Muscle of leg (tissue), 11 donors: ENCODE measurements around the gene PRR12. TPM values are rescaled to one million over a fixed set of nuclear protein-coding genes. Genes with fewer than 3 reads are reported as not detected.

Experiments used
- DNase-seq: peaks from one replicate; pipeline ENCODE4 v3.0.0; 2013
- H3K27ac ChIP-seq: one replicate; pipeline ENCODE4 v1.5.1; 2013; ENCODE audit warnings: mild to moderate bottlenecking, low read length, control low read depth
- H3K27me3 ChIP-seq: one replicate; pipeline ENCODE4 v1.6.1; 2013; ENCODE audit warnings: low read length; ENCODE audit not compliant: control insufficient read depth, insufficient read depth
- H3K36me3 ChIP-seq: one replicate; pipeline ENCODE4 v1.6.1; 2013; ENCODE audit warnings: low read length; ENCODE audit not compliant: control insufficient read depth, insufficient read depth
- H3K4me1 ChIP-seq: one replicate; pipeline ENCODE4 v1.6.1; 2013; ENCODE audit warnings: low read length; ENCODE audit not compliant: control insufficient read depth, insufficient read depth
- H3K4me3 ChIP-seq: one replicate; pipeline ENCODE4 v1.5.1; 2013; ENCODE audit warnings: low read length, control low read depth
- H3K9me3 ChIP-seq: replicated peaks from 2 replicates; pipeline ENCODE4 v1.6.1; 2013; ENCODE audit warnings: low read depth, low read length; ENCODE audit not compliant: control insufficient read depth
- WGBS: methylation state at CpG from one replicate; pipeline ENCODE4 v1.1.5; 2013; ENCODE audit warnings: missing lambda C conversion rate; ENCODE audit not compliant: insufficient coverage; 5-methylcytosine and 5-hydroxymethylcytosine counted together
- polyA plus RNA-seq, 8 donors: library from polyadenylated mRNA; unstranded; fragments of 120-200 nt; gene quantifications; one replicate each; pipeline versions ENCODE4 v1.2.1 to v1.2.3, GENCODE V29; 2013; ENCODE audit warnings: inconsistent platforms in 1 of 8, low replicate concordance in 1 of 8; ENCODE audit not compliant: insufficient read length in 8 of 8, insufficient read depth in 1 of 8
- total RNA-seq: library from RNA; stranded (reverse); fragments of 120-200 nt; gene quantifications from one replicate; pipeline ENCODE4 v1.2.4, GENCODE V29; 2013

PRR12 gene
- total and polyA plus RNA-seq, 9 donors: 3.5 to 22.7 (median 18.3) TPM

GRCh38 chr19:49552749-49553148 lies 38.2 kb upstream of the PRR12 start:
- Histone ChIP-seq H3K27ac (no peak overlapping the region), H3K36me3 (peaks cover 51% of the 10 kb centered on the region), H3K27me3 (no peaks in the 10 kb centered on the region), H3K4me1 (peaks cover 4% of the 10 kb centered on the region), H3K9me3 (no peaks in the 10 kb centered on the region), H3K4me3 (no peak overlapping the region)
- 84% methylated on average over 9 of the region's 11 CpGs for WGBS
- no peak for DNase-seq

GRCh38 chr19:49553451-49554271 lies 37.3 kb upstream of the PRR12 start:
- Histone ChIP-seq H3K36me3 (peaks cover 60% of the 10 kb centered on the region), H3K4me3 (no peak overlapping the region), H3K27ac (no peak overlapping the region), H3K27me3 (no peaks in the 10 kb centered on the region), H3K4me1 (peaks cover 4% of the 10 kb centered on the region), H3K9me3 (no peaks in the 10 kb centered on the region)
- 53% methylated on average over 7 of the region's 10 CpGs for WGBS
- no peak for DNase-seq

- H3K27ac ChIP-seq: peak overlapping the region; percentile 64
- no peaks in the 10 kb centered on the region for H3K27me3 ChIP-seq
- H3K36me3 ChIP-seq: peaks cover 71% of the 10 kb centered on the region
- peaks cover 5% of the 10 kb centered on the region for H3K4me1 ChIP-seq
- H3K9me3 ChIP-seq: no peaks in the 10 kb centered on the region
- 83% methylated on average over 16 of the region's 17 CpGs for WGBS
- DNase-seq: peak; percentile 63
- H3K4me3 ChIP-seq: no peak overlapping the region
Measured at GRCh38 chr19:49554701-49555181, 36.2 kb upstream of the PRR12 start.

DNA sequence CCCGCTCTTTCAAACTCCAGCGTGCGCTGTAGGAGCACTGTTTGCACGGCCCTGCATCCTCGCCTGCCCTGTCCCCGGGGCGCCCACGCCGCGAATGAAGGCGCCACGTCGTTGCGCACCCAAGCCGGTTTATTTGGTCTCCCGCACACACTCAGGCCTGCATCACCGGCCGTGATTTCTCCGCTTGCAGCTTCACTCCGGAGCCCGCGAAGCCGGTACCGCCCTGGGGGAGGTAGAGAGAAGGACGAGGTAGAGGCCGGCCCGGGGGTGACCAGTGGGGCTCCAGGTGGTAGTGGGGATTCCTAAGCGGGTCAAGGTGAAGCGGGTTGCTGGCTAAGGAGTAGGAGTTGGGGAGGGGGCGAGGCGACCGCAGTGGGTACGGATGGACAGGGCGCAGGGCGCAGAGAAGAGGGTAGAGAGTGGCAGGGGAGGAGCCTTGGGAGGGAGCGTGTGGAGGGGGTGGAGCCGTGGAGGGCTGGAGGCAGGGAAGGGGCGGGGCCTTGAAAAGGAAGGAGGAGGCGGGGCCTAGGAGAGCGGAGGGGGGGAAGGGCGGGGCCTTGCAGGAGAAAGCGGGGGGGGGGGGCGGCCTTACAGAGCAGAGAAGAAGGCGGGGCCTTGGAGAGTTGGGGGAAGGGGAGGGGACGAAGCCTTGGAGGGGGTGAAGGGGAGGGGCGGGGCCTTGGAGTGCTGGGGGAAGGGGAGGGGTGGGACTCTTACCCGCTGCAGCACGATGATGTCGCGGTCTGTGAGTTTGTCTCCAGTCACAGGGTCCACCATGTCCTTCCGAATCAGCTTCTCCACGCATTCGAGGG lies 35.2 kb upstream of the PRR12 start:
- peak; percentile 79 for DNase-seq
- H3K36me3 ChIP-seq: peaks cover 73% of the 10 kb centered on the region
- no peaks in the 10 kb centered on the region for H3K27me3 ChIP-seq
- peaks cover 15% of the 10 kb centered on the region for H3K4me1 ChIP-seq
- no peak overlapping the region for H3K4me3 ChIP-seq
- peak overlapping the region; percentile 42 for H3K27ac ChIP-seq
- WGBS: 84% methylated on average over 30 of the region's 53 CpGs
- H3K9me3 ChIP-seq: no peaks in the 10 kb centered on the region

DNA sequence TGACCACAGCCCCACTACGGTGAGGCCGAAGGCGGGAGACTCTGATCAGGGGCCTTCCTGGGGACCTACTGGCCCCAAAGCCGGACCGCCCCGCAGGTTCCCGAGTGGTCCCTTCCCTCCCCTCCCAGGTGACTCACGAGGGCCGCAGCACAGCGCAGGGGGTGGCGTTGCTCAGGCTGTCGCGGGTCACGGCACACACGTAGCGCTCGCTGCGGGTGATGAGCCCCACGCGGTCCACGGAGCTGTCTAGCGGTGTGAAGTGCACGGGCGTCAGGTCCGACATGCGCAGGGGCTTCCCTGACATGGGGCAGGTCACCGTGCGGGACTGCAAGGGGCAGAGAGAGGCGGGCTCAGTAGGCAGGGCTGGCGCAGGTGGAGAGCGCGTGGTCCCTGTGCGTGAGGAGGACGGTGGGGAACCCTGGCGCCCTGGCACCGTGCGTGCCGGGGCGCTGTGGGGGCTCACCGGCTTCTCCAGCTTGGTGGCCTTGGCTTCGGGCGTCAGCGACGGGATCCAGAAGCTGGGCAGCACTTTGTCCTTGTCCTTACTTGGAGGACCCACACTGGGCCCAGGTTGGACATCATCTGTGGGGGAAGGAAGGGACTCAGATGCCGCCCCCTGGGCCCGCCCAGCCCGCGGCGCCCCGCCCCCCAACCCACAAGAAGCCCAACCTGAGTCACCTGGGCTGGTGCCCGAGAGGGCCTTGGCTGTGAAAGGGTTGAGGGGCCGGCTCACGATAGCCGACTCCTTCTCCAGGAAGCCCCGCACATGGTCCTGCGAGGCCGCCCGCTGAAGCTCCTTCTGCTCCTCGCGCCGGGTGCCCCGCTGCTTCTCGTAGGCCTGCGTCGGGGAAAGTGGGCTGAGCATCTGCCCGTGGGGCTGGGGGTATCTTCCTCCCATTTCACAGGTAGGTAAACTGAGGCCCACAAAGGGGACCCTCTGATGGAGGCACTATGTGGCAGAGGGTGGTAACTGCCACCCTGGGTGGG lies 34.3 kb upstream of the PRR12 start:
- H3K4me1 ChIP-seq: peaks cover 19% of the 10 kb centered on the region
- no peak overlapping the region for H3K4me3 ChIP-seq
- no peak overlapping the region for H3K27ac ChIP-seq
- peaks cover 71% of the 10 kb centered on the region for H3K36me3 ChIP-seq
- WGBS: 68% methylated on average over 44 of the region's 66 CpGs
- DNase-seq: no peak
- H3K9me3 ChIP-seq: no peaks in the 10 kb centered on the region
- H3K27me3 ChIP-seq: no peaks in the 10 kb centered on the region

GRCh38 chr19:49557641-49558325 lies 33.2 kb upstream of the PRR12 start:
- no peak for DNase-seq
- Histone ChIP-seq H3K27me3 (no peaks in the 10 kb centered on the region), H3K4me1 (peaks cover 19% of the 10 kb centered on the region), H3K27ac (no peak overlapping the region), H3K4me3 (no peak overlapping the region), H3K9me3 (no peaks in the 10 kb centered on the region), H3K36me3 (peaks cover 66% of the 10 kb centered on the region)
- 82% methylated on average over 14 of the region's 18 CpGs for WGBS

- Histone ChIP-seq H3K4me3 (no peak overlapping the region), H3K9me3 (no peaks in the 10 kb centered on the region), H3K27ac (no peak overlapping the region), H3K36me3 (peaks cover 63% of the 10 kb centered on the region), H3K4me1 (peaks cover 19% of the 10 kb centered on the region), H3K27me3 (no peaks in the 10 kb centered on the region)
- DNase-seq: no peak
- WGBS: 72% methylated on average over 2 of the region's 7 CpGs
Measured at GRCh38 chr19:49558591-49558990, 32.4 kb upstream of the PRR12 start.

- no peak for DNase-seq
- Histone ChIP-seq H3K9me3 (no peaks in the 10 kb centered on the region), H3K27ac (no peak overlapping the region), H3K27me3 (no peaks in the 10 kb centered on the region), H3K4me1 (peaks cover 15% of the 10 kb centered on the region), H3K36me3 (peaks cover 57% of the 10 kb centered on the region), H3K4me3 (no peak overlapping the region)
- WGBS: no CpG with 5 or more reads among the region's 3 CpGs
Measured at GRCh38 chr19:49559443-49559842, 31.5 kb upstream of the PRR12 start.

DNA sequence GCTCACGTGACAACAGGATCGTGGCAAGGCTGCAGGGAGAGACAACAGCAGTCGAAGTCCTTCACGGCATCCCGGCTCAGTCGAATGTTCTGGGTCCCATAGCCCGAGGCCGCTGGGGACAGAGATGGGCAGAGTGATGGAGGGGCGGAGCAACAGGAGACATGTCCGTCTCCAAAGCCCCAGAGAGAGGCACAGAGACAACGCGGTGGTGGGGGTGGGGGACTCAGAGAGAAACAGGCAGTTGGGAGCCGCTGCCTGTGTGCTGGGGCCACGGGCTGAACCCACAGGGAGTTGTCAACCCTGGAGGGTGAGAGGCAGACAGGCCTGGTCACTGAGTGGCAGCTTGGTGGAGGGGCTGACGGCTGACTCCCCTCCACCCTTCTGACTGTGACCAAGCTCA lies 31.1 kb upstream of the PRR12 start:
- no peaks in the 10 kb centered on the region for H3K9me3 ChIP-seq
- peaks cover 53% of the 10 kb centered on the region for H3K36me3 ChIP-seq
- DNase-seq: no peak
- no peak overlapping the region for H3K27ac ChIP-seq
- H3K4me3 ChIP-seq: no peak overlapping the region
- H3K4me1 ChIP-seq: peaks cover 18% of the 10 kb centered on the region
- 69% methylated on average over 14 of the region's 15 CpGs for WGBS
- no peaks in the 10 kb centered on the region for H3K27me3 ChIP-seq
